Measurements from ENCODE around the gene NR4A2.

DNA sequence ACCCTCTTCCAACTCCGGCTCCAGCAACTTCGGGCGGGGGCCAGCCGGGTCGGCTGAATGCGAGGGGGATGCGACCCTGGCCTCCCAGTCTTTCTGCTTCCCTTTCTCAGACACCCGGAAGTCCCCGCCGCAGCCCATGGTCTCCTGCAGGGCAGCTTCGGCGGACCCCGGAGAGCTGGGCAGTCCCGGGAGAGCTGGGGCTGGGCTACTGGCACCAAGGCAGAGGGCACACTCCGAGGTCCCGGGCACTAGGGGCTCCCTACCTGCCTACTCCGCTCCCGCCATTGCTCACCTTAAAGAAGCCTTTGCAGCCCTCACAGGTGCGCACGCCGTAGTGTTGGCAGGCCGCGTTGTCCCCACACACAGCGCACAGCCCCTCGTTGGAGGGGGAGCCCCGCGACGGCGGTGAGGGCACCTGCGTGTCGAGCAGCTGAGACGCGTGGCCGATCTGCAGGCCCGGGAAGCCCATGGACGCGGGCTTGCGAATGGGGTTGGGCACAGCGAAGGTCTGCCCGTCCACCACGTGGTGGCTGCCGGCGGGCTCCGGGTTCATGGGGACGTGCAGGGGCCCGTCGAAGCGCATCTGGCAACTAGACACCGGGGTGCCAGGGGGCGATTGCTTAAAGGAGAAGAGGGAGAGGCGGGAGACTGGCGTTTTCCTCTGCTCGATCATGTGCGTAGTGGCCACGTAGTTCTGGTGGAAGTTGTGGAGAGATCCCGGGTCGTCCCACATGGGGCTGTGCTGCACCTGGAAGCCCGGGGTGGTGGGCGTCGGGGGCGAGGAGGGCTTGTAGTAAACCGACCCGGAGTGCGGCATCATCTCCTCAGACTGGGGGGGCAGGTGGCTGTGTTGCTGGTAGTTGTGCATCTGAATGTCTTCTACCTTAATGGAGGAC is 3.2 kb downstream of the NR4A2 start:
- TF ChIP-seq, protein P1, sequence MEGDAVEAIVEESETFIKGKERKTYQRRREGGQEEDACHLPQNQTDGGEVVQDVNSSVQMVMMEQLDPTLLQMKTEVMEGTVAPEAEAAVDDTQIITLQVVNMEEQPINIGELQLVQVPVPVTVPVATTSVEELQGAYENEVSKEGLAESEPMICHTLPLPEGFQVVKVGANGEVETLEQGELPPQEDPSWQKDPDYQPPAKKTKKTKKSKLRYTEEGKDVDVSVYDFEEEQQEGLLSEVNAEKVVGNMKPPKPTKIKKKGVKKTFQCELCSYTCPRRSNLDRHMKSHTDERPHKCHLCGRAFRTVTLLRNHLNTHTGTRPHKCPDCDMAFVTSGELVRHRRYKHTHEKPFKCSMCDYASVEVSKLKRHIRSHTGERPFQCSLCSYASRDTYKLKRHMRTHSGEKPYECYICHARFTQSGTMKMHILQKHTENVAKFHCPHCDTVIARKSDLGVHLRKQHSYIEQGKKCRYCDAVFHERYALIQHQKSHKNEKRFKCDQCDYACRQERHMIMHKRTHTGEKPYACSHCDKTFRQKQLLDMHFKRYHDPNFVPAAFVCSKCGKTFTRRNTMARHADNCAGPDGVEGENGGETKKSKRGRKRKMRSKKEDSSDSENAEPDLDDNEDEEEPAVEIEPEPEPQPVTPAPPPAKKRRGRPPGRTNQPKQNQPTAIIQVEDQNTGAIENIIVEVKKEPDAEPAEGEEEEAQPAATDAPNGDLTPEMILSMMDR (IDR thresholded peaks at IDR 0.05; ENCODE audit: extremely low read depth in 1 of 2, insufficient read depth in 1 of 2, low read depth in 1 of 2, low read length in 2 of 2) = no peak
- TF ChIP-seq POLR2A (IDR thresholded peaks at IDR 0.05; ENCODE audit: low read depth, low read length) (no peak), GATA2 (IDR thresholded peaks at IDR 0.05; ENCODE audit: insufficient read depth, insufficient read length, low read depth, low read length) (no peak), POLR2AphosphoS5 (IDR thresholded peaks at IDR 0.05; ENCODE audit: insufficient read depth, low read depth, low read length) (no peak), EZH2 (IDR thresholded peaks at IDR 0.05; ENCODE audit: borderline replicate concordance, low read depth, low read length, severe bottlenecking) (no peak), JUN (IDR thresholded peaks at IDR 0.05; ENCODE audit: borderline replicate concordance, insufficient read depth, insufficient read length, low read depth) (no peak), MYC (IDR thresholded peaks at IDR 0.05; ENCODE audit: low read depth, low read length) (no peak), FOS (IDR thresholded peaks at IDR 0.05; ENCODE audit: borderline replicate concordance, insufficient read depth, low read length) (no peak)
- TF ChIP-seq, protein P2, sequence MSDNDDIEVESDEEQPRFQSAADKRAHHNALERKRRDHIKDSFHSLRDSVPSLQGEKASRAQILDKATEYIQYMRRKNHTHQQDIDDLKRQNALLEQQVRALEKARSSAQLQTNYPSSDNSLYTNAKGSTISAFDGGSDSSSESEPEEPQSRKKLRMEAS (IDR thresholded peaks at IDR 0.05; ENCODE audit: insufficient read depth, insufficient read length) = no peak

All from endothelial cell of umbilical vein (primary cell).